ENCODE data around the gene DIP2B.

- TF ChIP-seq POLR2AphosphoS5 (IDR thresholded peaks at IDR 0.05; ENCODE audit: borderline replicate concordance, low read depth, low read length): no peak
- TF ChIP-seq EZH2 (IDR thresholded peaks at IDR 0.05): no peak
Observed at GRCh38 chr12:50555471-50555885, 50.7 kb downstream of the DIP2B start.
